NCI-H1694 treated with DMSO at 0.1 percent for 48 hours (cell line): Measurements from ENCODE around the gene TMEM41A.
"Not testable (repeated sequence)": the region's sequence is repeated elsewhere in the genome, so short reads cannot be mapped to it uniquely, and the experiment has no call there.

Experiments used
- DNase-seq: peaks from one replicate; lab custom pipeline; 2025; lab: John Stamatoyannopoulos, UW

TMEM41A gene

DNA sequence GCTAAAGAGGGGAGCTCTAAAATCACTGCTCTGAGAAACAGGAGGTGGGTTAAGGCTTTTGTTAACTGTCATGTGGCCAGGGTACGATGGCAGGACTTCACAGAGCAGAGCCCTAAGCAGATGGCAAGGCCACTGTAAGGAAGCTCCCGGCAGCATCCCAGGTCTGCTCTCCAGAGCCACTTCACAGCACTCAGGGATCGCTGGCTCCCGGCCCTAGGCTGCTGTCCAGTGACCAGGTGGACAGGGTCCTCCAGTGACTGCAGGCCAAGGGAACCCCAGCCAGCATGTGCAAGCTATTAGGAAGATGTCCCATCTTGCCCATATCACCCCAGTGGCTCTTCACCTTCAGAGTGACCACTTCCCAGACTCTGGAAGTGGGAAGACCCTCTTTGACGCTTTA is 10.4 kb downstream of the TMEM41A start:
- no peak for DNase-seq

DNA sequence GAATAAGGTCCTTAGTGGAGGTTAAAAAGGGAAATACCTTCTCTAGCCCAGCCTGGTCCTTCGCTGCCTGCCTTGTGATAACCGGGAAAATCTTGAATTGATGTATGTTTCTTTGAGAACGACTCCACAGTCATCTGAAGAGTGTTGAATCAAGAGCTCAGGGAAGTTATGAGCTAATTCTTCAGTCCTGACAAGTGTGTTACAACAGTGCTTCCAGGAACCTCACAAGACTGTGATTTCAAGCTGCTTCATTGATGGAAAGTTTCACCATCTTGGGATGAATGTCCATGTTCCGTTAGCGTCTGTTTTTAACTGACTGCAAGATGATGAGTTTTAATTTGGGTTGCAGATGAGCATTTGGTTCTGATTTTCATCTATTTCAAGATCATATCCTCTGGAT is 12.4 kb downstream of the TMEM41A start:
- no peak for DNase-seq

DNA sequence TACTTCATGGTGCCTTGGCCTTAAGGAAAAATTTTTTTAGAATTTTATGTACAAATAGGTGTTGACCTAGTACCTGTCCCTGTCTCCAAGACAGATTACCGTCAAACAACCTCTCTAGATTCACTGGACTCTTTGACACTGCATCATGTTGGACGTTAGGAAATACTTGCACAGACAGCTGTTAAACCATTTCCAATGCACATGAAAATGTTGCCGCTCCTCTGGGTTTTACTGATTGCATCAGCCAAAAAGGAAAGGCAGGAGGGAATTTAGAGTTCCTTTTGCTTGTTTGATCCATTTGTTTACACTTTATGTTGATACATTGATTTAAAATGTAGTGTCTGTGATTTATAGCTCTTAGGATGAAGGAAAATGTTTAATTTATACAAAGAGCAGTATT is 14.5 kb downstream of the TMEM41A start:
- no peak for DNase-seq

DNA sequence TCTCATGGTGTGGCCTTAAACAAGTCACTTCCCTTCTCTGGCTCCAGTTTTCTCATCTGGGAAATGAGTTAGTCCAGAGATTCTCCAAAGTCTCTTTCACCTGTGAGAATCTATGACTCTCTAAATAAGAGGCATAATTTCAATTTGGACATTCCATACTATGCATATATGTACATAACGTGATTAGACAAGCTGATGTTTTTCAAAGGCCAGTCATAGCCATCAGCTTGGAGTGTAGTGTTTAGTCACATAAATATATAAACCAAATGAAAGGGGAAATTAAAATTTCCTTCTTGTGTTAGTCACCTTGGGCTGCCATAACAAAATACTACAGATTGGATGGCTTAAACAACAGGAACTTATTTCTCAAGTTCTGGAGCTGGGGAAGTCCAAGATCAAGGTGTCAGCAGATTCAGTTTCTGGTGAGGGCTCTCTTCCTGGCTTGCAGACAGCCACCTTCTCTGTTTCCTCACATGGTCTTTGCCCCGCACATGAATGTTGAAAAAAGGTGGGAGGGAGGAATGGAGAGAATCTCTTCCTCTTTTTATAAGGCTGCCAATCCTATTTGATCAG is 19.4 kb downstream of the TMEM41A start:
- no peak for DNase-seq

DNA sequence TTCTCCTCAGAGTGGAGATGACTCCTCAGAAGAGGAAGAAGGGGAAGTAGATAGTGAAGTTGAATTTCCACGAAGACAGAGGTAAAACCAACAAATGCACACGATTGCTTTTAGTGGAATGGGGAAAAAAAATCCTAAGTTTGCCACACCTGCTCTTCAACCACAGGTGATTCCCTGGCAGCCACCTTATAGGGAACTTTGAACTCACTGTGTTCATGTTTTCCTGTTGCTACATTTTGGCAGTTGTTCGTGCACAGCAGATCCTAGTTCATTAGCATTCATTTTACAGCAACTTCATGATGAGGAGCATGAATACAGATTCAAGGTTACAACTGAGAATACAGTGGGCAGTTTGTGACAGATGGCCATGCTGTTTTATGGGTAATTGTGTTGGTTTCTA is 21.5 kb downstream of the TMEM41A start:
- no peak for DNase-seq

DNA sequence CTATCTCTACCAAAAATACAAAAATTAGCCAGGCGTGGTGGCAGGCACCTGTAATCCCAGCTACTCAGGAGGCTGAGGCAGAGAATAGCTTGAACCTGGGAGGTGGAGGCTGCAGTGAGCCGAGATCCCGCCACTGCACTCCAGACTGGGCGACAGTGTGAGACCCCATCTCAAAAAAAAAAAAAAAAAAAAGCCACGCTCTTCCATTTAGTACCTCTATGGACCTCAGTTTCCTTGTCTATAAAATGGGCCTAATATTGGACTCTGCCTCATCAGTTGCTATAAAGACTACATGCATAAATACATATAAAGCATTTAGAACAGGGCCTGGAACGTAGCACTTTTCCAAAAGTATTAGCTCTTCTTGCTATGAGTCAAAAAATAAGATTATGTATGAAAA is 23.9 kb downstream of the TMEM41A start:
- DNase-seq: not testable (repeated sequence)

DNA sequence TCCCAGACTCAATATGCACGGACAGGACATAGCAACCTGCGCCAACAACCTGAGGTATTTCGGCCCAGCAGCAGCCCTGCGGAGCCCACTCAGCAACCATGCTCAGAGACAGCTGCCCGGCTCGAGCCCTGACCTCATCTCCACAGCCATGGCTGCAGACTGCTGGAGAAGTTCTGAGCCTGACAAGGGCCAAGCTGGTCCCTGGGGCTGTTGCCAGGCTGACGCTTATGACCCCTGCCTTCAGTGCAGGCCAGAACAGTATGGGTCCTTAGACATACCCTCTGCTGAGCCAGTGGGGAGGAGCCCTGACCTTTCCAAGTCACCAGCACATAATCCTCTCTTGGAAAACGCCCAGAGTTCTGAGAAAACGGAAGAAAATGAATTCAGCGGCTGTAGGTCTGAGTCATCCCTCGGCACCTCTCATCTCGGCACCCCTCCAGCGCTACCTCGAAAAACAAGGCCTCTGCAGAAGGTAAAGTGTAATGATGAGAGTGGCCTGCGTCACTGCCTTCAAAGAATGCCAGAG is 25.5 kb downstream of the TMEM41A start:
- DNase-seq: no peak

DNA sequence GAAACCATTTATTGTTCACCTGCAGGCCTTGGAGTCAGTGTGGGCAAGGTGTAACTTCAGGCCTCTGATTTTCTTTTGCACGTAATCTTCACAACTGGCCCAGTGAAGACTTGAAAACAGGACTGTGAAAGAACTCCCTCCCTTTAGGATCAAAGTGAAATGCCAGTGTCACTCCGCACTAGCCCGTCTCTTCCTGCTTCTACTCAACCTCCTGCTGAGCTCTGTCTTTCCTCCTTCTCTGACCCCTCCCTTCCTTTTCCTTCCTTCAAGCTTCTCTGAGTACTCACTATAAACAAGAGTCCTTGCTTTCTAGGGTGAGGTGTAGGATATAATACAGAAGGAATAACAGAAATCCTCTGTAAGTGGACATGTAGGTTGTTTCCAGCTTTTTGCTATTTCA is 28.5 kb downstream of the TMEM41A start:
- DNase-seq: no peak

DNA sequence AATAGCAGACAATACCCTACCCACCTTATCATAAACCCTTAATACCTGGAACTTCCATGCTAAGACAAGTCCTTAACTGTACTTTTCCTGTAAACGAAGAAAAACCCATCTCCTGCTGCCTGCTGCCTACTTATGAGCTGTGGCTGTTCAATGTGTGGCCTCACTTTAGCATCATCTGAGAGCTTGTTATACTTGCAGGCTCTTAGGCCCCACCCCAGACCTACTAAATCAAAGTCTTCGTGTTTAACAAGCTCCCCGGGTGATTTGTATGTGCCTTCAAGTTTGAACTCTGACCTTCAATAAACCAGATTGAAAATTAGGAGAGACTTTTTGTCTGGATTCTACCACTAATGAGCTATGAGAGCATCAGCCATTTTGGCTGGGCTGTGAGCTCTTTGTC is 29.3 kb downstream of the TMEM41A start:
- DNase-seq: no peak

DNA sequence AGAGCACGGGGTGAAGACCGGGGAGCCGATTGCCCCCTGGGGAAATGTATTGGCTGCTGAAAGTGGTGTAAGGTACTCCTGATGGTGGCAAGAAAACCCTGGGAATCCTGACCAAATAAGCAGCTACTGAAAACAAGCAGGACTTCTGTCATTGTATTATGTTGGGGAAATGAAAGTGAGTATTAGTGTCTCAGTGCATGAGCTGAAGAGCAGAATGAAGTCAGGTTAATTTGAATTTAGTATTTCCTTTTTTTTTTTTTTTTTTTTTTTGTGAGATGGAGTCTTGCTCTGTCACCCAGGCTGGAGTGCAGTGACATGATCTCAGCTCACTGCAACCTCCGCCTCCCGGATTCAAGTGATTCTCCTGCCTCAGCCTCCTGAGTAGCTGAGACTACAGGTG is 32.7 kb downstream of the TMEM41A start:
- DNase-seq: not testable (repeated sequence)

DNA sequence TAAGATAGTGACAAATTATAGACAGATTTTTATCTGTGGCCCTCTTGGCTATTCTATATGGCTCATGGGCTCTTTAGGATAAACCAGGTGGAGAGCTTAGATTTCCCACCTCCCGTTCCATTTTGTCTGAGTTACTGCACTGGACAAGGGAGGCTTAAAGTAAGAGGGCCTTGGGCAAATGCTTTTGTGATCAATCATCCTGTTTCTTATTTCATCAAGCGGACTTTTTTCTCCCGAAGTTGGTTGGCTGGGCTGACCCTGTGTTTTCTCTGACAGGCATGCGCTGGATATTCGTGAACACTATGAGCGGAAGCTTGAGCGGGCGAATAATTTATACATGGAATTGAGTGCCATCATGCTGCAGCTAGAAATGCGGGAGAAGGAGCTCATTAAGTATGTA is 33.4 kb downstream of the TMEM41A start:
- no peak for DNase-seq

DNA sequence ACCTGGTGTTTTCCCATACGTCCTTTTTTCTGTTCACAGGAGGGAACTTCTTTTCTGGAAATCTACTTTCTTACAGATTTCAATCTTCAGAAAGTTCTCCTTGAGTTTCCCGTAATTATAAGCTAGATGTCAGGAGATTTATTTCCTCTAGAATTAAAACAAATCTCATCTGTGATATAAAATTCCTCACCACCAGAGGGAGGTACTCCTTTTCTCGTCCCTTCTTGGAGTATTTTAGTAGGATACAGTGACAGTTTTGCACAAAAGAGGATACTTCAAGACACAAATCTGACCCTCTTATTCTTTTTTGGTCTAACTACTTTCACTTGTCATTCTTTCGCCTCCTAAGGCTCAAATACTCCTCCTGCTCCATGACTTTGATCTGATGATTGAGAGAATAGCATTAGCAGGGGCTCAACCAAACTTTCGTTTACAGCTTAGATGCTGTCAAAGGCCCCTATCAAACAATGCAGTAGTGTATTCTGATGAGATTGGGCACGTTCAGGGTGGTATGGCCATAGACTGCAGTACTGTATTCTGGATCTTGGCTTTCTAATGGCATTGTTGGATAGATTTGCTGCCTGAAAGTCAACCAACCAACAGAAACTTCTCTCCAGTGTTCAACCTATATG is 38.0 kb downstream of the TMEM41A start:
- DNase-seq: no peak

DNA sequence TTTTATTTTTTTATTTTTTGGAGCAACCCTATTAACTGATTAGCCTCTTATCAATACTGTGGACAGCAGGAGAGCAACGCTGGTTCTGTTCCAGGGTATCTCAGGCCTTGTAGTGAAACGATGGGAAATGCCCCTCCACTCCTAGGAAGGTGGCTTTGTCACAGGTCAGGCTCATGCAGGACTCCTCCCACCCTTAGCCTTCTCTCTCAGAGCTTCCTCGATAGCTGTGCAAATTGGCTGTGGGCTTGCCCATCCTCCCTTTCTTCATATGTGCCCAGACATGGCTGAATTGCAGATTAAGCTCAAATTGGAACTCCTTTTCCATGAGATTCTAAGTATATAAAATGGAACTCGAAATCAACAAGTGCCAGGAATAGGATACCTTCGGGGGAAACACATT is 38.5 kb downstream of the TMEM41A start:
- DNase-seq: no peak

DNA sequence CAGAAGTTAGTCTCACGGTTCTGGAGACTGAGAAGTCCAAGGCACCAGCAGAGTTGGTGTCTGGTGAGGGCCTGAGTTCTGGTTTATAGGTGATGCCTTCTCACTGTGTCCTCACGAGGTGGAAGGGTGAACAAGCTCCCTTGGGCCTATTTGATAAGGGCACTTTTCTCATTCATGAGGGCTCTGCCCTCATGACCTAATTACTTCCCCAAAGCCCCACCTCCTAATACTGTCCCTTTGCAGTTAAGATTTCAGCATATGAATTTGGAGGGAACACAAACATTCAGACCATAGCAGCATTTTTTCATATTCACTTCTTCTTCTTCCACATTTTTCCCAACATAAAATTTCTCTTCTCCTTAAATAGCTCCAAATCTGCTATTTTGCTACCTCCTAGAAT is 41.5 kb downstream of the TMEM41A start:
- DNase-seq: no peak

DNA sequence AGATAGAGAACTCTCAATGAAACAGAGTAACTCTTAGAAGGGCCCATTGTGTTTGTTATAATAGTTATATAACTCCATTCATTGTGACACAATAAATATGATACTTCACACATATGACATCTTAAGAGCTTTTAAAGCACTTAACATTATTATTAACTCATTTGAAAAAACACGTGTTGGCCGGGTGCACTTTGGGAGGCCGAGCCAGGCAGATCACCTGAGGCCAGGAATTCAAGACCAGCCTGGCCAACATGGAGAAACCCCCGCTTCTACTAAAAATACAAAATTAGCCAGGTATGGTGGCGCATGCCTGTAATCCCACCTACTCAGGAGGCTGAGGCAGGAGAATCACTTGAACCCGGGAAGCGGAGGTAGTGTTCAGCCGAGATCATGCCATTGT is 47.4 kb downstream of the TMEM41A start:
- DNase-seq: not testable (repeated sequence)

DNA sequence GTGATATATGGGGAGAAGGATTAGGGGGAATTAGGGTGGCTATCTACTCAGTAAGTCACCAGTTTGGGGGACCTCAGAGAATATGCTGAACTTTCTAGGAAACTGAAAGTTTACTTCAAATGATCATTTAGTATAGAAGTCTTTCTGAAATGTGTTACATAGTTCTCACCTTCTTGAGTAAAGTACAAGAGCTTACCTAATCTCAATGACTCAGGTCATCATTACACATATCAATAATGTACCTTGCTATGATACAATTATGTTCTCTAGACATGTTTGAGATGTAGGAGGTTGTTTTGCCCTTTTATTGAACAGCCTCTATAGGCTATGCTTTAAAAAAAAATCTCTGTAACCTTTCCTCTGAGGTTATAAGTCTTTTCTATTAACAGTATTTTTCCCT is 50.7 kb downstream of the TMEM41A start:
- DNase-seq: no peak

DNA sequence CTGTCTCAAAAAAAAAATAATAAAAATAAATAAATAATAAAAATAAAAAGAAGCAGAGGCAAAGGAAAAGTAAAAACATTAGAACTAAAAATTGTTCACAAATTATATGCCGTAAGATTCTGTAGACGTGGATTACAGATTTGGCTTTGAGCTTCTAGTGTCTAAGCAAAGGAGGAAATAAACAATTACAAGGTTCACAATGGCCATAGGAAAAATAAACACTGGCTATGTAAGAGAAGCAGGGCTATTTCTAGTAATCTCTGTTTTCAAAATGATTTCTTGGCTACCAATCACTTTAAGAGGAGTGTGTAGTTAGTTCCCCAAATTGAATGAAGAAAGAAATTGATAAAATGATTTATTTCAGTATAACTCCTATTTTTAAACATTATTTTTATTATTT is 54.5 kb downstream of the TMEM41A start:
- no peak for DNase-seq

DNA sequence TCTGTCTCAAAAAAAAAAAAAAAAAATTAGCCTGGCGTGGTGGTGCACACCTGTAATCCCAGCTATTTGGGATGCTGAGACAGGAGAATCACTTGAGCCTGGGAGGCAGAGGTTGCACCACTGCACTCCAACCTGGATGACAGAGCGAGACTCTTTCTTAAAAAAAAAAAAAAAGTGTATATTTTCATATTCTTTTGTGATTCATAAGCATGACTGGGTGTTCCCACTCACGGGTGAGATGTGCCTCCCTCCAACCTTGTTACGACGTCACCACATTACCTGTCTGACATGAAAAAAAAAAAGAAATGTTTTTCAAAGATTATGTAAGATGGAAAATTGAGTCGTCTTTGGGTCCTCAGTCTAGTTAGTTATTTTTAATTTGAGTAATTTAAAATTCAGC is 56.8 kb downstream of the TMEM41A start:
- no peak for DNase-seq

DNA sequence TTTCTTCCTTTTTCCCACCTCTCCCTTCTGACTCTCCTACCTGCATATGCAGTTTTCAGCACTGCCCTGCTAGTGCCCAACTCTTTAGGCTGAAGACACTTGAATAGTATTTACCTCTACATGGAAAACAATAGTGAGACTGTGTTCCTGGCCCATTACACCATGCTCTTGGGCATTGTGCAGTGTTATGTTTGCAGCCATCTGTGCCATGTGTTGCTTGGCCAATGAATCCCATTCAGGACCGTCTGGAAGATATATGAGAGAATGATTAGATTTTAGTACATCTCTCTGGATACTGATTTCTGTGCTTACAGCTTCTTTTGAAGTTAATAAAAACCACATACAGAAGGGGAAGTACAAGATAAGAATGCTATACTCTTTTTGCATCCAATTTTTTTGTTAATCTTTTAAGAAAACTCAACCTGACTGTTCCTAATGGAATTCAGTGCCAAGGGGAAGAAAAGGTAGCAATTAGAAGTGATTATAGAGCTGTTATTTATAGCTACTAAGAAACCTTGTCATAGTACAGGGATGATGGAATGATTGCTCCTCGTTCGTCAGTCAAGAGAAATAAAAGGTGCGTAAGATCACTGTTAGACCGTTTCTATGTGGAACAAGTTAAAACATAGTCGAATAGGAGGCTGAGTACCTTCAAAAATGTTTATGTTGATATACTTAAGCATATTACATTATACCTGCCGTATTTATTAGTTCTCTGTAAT is 58.9 kb downstream of the TMEM41A start:
- DNase-seq: peak; percentile 33
